GM21717 (cell line): ENCODE measurements around the gene DLX5.
"Not testable (repeated sequence)": the region's sequence is repeated elsewhere in the genome, so short reads cannot be mapped to it uniquely, and the experiment has no call there.

Experiments
- ATAC-seq: cut with Tn5 transposase; IDR thresholded peaks from one replicate; pipeline ENCODE4 v1.9.1; 2021; ENCODE audit warnings: mild to moderate bottlenecking, moderate library complexity; ENCODE audit not compliant: unreplicated experiment

Gene DLX5

DNA sequence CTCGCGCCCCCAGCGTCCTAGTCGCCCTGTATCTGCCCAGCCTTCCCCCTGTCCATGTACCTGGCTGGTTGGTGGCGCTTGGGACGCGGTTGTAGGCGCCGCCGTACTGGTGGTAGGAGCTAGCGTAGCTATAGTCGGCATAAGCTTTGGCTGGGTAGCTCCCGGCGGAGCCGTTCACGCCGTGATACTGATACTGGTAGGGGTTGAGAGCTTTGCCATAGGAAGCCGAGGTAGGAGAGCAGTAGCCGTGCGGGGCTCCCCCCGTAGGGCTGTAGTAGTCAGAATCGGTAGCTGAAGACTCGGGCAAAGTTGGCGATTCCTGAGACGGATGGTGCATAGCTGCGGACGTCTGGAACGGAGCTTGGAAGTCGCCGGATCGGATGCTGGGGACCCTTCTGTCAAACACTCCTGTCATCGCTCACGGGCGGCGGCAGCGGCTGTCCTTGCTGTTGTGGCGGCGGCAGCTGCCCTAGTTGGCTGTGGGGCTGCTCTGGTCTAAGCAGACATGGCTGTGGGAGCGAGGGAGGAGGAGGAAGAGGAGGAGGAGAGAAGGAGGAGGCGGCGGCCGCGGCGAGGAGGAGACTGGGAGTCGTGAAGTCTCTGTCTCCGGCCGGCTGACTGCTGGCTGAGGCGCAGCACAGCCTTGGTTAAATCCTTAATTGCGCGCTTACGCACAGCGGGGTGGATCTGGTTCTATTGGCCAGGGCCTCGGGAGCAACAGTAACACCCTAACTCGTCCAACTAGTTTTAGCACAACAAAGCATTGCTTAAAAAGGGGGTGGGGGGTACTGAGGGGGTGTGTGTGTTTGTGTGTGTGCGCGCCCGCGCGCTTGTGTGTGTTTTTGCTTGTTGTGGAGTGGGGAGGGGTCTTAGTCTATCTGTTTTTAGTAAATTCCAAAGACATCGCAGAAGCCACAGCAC lies at the start of gene DLX5:
DLX5 (minus strand) TSS at position 623 of the 921 bp plus-strand sequence; CDS start at position 415, 208 bp downstream.
- ATAC-seq, result no peak

DNA sequence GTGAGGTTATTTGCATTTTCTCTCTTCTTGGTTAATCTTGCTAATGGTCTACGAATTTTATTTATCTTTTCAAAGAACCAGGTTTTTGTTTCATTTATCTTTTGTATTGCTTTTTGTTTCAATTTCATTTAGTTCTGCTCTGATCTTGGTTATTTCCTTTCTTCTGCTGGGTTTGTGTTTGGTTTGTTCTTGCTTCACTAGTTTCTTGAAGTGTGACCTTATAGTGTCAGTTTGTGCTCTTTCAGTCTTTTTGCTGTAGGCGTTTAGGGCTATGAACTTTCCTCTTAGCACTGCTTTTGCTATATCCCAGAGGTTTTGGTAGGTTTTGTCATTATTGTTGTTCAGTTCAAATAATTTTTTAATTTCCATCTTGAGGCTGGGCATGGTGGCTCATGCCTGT lies 47.4 kb upstream of the DLX5 start:
- not testable (repeated sequence) for ATAC-seq

DNA sequence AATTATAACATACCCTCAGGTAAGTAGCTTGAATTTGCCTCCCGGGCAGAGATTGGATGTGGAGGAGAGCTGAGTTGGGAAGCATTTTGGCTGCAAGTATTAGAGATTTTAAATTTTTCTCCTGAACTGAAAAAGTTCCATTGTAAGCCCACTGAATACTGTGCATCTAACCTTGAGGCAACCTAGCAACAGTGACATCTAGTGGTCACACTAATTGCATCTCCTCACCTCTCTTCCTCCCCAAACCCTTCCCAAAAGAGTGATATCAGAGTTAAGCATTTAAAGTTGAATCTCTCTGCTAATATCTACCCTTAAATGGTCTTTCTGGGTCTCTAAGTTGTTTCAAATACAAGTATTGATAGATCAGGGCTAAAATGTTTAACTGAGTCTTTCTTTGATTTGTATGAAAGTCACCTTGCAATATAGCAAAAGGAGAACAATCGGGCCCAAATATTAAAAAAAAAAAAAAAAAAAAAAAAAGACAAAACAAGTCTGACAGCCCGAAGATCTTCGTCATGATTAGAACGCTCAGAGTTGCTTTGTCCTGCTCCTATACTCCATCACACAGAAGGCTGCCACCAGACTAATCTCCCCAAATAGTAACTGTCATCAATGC lies 40.4 kb upstream of the DLX5 start:
- ATAC-seq, result peak; percentile 81

DNA sequence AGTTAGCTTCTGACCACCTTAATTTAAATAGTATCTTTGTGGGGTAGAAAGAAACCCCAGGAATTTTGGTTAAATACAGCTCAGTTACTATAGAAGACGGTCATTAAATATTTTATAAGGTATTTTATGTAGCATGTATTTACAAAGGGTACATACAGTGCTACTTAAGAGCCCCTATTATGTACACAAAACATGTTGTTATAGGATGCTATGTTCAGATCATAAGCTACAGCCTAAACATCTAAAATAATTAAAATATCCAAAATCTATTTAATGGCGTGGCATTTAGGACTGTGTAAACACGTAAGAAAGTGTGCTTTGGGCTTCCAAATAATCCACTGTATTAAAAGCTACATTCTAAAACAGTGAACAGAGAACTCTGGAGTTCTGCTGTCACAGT lies 39.4 kb upstream of the DLX5 start:
- ATAC-seq, result no peak

- no peak for ATAC-seq
These were observed 18.6 kb upstream of the DLX5 start for GRCh38 chr7:97043281-97043680.

- no peak for ATAC-seq
These were observed 14.9 kb upstream of the DLX5 start for GRCh38 chr7:97039374-97040065.

DNA sequence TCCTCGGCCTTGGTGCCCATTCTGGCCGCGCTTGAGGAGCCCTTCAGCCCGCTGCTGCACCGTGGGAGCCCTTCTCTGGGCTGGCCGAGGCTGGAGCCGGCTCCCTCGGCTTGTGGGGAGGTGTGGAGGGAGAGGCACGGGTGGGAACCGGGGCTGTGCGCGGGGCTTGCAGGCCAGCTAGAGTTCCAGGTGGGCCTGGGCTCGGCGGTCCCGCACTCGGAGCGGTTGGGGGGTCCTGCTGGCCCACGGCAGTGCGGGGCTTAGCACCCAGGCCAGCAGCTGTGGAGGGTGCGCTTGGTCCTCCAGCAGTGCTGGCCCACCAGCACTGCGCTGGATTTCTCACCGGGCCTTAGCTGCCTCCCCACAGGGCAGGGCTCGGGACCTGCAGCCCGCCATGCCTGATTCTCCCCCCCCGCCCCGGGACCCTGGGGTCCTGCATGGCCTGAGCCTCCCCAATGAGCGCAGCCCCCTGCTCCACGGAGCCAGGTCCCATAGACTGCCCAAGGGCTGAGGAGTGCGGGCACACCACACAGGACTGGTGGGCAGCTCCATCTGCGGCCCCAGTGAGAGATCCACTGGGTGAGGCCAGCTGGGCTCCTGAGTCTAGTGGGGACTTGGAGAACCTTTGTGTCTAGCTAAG lies 9.7 kb upstream of the DLX5 start:
- not testable (repeated sequence) for ATAC-seq

GRCh38 chr7:97027427-97028234 lies 3.0 kb upstream of the DLX5 start:
- peak; percentile 93 for ATAC-seq

- ATAC-seq, result peak; percentile 31
These were observed 2.2 kb upstream of the DLX5 start for GRCh38 chr7:97026715-97027426.

DNA sequence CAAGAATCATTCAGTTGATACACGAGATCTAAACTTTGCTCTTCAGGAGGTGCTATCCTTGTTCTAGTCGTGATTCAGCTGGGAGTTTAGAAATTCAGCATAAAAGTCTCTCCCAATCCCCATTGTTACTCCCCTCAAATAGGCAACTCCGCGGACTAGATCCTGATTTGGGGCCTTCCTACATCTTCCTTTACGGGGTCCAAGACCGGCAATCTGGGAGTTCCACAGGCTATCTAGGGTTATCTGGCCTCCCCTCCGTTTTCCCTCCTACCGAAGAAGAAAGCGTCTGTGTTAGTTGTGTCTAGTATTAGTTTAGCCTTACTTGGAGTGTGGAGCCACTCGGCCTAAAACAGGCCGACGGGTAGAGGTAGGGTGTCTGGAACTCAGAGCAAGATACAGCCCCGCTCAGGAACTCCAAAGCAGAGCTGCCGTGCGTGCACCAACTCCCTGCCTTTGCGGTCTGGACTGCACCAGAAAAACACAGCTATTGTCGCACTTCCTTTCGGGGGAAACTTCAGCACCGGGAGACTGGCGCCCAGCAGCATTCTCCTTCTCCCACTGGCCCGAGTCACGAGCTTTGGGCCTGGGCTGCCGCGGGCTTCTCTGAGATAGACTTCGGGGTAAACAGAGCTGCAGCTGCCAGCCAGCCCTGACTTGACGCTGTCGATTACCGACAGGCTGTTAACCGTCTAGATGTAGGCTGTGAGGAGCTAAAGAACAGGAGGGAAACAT lies 1.5 kb upstream of the DLX5 start:
- no peak for ATAC-seq

DNA sequence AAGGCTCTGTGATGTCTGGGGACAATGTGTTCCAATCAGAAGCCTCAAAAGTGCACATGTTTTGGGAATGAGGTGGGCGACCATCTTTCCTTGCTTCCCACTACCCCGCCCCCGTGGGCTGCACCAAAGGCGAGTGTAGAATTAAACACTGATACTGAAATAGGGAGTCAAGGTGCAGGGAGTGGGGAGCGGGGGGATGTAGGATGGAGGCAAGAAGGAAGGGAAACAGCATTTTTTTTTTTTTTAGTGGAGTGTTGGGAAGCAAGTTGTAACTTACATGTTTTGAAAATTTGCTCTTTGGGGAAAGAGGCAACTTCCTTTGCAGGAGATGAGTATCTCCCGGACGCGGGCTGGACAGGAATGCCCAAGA lies 484 bp upstream of the DLX5 start:
- no peak for ATAC-seq

- no peak for ATAC-seq
These were observed 1.9 kb downstream of the DLX5 start for GRCh38 chr7:97022491-97023306.

DNA sequence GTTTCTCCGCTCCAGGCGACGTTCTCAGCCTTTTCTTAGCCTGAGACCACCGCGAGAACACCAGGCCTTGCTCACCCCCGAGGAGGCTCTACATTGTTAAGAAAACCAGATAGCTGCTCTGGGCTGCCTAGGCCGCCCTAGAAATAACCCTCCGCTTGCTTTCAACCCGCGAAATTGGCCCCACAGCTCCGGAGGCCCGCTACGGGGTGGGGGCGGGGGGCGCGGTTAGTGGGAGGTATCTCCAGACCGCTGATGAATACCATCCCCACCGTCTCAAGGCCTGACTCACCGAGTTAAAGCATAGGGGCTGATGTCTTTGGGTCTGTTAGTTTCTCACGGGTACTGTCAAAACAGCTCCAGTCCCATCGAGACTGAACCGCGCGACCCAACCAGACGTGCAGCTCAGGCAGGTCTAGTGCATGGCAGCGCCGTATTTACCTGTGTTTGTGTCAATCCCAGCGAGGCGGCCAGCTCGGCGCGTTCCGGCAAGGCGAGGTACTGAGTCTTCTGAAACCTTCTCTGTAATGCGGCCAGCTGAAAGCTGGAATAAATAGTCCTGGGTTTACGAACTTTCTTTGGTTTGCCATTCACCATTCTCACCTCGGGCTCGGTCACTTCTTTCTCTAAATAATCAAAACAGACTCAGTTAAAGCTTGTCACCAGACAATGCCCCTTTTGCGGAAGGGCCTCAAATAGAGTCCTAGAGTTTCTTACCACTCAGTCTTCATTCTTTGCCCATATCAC lies 2.7 kb downstream of the DLX5 start:
- no peak for ATAC-seq

DNA sequence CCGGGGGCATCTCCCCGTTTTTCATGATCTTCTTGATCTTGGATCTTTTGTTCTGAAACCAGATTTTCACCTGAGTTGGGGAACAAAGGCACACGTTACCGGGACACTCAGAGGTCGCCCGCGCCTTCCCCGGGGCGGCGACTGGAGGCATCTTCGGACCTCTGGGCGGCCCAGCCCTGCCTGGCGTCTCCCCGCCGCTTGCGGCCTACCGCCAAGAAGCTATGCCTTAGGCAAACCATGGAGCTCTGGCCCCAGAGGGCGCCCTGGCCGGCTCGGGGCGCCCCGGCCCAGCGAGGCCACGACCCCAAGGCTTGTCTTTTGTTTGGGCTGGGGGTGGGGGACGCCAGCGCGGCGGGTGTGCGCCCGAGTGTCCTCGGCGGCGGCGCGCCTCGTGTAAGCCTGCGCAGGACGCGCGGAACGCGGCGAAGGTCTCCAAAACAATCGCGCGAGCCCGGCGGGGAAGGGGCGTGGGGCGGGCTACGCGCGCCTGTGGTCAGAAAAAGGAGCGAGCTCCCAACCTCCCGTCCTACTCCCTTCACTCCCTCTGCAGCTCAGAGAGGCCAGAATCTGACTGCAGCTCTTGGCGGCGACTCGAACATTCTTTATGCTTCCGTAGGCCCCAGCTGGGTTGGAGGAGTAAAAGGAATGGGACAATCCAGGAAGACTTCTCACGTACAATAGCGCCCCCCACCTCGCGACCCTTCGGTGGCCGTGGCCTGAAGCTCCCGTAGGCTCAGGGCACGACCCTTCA lies 3.5 kb downstream of the DLX5 start:
- no peak for ATAC-seq

- ATAC-seq, result no peak
These were observed 4.0 kb downstream of the DLX5 start for GRCh38 chr7:97020601-97020995.

GRCh38 chr7:97019710-97020225 lies 4.9 kb downstream of the DLX5 start:
- ATAC-seq, result no peak
